ENCODE results near the gene SIVA1.
A peak's percentile ranks its signal among the peaks of the same experiment; 100 is the strongest.

SIVA1 gene

DNA sequence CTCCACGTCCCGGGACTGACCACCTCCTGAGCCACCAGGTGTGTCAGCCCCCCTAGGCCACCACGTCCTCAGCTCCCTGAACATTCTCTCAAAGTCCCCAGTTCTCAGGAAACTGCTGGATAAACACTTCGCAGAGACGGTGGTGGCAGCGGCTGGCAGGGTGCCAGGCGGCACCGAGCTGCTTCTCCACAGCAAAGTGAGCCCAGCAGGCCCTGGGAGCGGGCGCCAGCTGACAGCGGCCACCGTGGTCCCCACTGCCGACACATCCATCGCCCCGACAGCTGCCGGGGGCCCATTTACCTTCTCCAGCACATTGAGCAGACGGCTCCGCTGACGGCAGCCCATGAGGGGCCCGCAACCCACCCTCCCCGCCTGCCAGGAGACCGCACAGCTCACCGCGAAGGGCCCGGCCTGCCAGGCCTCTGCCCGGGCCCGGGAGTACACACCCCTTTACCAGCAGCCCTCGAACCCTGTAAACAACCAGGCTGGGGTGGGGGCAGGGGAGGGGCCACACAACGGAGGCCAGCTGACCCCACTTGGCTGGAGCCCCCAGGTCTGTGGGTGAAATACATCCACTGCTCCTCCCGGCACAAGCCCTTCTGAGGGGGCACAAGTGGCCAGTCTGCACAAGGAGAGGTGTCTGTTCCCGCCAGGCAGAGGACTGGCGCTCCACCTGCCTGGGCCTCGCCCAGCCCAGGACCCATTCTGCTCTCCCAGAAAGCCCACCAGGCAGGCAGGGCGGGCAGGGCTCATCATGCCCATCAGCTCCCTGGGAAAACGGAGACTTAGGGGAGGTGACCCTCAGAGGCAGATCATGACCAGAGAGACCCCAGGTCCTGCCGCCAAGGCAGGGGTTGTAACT is 32.1 kb downstream of the SIVA1 start:
- no peak for DNase-seq (ENCODE audit: low spot score)

GRCh38 chr14:104785708-104786080 is 32.7 kb downstream of the SIVA1 start:
- DNase-seq (ENCODE audit: low spot score), result no peak

GRCh38 chr14:104786091-104786586 is 33.2 kb downstream of the SIVA1 start:
- no peak for DNase-seq (ENCODE audit: low spot score)

GRCh38 chr14:104786726-104787675 is 34.1 kb downstream of the SIVA1 start:
- no peak for DNase-seq (ENCODE audit: low spot score)

GRCh38 chr14:104787736-104788135 is 34.8 kb downstream of the SIVA1 start:
- no peak for DNase-seq (ENCODE audit: low spot score)

- DNase-seq (ENCODE audit: low spot score), result no peak
These were observed 35.3 kb downstream of the SIVA1 start for GRCh38 chr14:104788161-104788818.

GRCh38 chr14:104788873-104789663 is 36.1 kb downstream of the SIVA1 start:
- DNase-seq (ENCODE audit: low spot score), result no peak

DNA sequence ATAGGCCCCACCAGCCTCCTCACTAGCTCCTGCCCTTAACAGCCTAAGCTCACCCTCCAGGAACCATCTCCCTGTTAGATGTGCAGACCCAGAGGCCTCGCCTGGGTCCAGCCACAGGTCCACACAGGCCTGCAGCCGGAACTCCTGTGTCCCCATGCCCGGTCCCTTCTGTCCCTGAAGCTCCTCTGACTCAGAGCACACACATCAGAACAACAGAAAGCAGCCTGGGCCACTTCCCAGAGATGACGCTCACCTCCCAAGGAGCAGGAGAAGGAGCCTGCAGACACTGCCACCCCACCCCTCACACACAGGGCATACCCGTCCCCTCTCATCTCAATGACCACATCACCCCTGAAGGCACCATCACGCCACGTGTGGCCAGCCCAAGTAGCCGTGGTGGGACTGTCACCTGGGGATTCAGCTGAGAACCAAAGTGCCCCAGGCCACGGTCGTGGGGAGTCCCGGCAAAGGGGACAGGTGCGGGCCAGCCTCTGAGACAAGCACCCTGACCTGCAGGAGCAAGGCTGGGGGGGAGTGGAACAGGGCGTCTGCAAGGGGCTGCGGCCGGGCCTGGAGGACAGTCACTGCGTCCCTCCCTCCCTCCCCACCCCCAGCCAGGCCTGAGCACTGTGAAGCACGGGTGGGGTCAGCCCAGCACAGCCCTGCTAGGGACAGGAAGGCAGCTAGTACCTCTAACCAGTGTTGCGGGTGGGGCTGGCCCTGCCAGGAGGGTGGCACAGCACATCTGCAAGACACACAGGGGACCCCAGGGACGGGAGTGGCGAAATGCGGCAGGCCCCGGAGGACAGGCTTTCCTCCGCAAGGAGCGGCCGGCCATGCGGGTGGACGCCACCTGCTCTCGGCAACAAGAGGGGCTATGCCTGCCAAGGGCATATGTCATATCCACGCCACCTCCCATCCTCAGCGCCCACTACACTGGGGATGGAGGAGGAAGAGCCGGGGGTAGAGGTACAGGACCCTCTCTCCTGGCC is 37.1 kb downstream of the SIVA1 start:
- DNase-seq (ENCODE audit: low spot score), result no peak

GRCh38 chr14:104791425-104791824 is 38.5 kb downstream of the SIVA1 start:
- no peak for DNase-seq (ENCODE audit: low spot score)

GRCh38 chr14:104792101-104792884 is 39.3 kb downstream of the SIVA1 start:
- DNase-seq (ENCODE audit: low spot score), result no peak

- DNase-seq (ENCODE audit: low spot score), result no peak
These were observed 40.2 kb downstream of the SIVA1 start for GRCh38 chr14:104792945-104793702.

DNA sequence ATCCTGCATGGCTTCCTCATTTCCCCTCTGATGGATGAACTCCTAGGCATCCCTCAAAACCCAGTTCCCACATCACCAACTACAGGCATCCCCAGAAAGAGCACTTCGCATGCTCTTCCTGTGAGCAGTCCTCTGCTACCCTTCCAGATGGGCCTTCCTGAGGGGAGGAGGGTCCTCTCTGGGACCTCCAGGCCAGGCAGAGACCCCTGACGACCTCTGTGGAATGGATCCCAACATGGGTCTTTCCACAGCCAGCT is 40.7 kb downstream of the SIVA1 start:
- DNase-seq (ENCODE audit: low spot score), result no peak

- DNase-seq (ENCODE audit: low spot score), result peak; percentile 66
These were observed 41.2 kb downstream of the SIVA1 start for GRCh38 chr14:104794099-104794498.

GRCh38 chr14:104794631-104794992 is 41.7 kb downstream of the SIVA1 start:
- peak; percentile 49 for DNase-seq (ENCODE audit: low spot score)

DNA sequence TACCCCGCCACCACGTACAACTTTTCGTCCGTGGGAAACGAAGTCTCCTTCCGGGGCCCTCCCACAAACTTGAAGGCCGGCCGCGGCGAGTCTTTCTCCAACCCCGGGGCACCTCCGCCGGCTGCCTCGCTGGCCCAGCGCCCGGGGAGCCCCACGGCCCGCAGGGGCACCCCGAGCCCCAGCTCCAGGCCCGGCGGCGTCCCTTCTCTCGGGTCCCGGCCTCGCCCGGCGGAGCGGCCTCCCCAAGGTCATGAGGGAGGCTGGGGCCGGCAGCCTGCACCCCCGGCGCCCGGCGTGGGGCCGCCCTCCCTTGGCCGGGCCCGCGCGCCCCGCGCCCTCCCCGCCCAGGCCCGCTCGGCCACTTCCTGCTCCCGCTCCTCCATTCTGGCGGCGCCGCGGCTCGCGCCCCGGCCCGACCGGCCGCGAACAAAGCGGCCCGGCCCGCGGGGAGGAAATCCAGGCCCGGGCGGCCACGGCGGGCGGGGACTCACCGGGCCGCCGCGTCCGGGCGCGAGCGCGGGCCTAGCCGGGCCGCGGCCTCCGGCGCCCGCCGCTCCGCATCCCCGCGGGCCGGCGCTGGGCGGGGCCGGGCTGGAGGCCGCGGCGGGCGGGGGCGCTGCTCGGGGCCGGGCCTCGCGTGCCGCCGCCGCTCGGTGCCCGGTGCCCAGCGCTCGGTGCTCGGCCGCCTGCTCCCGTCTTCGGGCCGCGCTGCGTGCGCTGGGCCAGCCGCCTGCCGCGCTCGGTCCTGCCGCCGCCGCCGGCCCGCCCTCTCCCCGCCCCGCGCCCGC is 42.2 kb downstream of the SIVA1 start, which contains the start of gene AKT1:
AKT1 (minus strand) TSS at position 756 of the 788 bp plus-strand sequence. CDS start 3,105 bp downstream, outside the sequence.
- peak; percentile 45 for DNase-seq (ENCODE audit: low spot score)

DNA sequence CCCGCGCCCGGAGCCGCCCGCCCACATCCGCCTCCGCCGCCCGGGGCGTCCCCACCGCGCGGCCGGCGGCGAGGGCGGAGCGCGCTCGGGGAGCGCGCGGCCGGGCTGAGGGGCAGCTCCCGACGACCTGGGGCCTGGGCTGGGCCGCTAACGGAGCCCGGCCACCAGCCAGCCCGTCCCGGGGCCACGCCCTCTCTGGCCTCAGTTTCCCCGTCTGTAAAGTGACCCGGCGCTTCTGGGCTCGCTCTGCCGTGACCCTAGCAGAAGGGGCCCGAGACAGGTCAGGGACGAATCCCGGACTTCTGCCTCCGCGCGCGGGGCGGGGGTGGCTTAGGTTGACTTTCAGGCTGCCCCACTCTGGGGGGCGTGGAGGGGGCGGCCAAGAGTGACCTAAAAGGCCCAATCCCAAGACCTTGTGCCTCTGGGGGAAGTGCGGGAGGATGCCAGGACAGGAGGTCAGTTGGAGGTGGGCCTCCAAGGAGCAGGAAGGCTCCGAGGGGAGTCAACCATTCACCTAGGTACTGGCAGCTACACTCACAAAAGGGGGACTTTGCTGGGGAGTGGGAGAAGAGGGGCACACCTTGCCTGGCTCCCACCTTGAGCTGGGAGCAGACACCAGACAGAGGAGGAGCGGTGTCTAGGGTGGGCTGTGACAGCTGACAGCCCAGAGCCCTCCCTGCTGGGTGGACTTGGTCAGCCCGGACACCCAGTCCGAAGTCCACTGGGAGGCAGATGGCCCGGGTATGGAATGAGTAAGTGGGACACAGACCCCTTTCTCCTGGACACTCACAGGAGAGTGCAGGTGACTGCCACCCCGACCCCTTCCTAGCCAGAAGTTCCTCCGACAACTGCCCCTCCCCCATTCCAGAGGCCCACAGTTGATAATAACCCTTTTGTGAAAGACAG is 43.1 kb downstream of the SIVA1 start:
- DNase-seq (ENCODE audit: low spot score), result peak; percentile 86

GRCh38 chr14:104796687-104797081 is 43.7 kb downstream of the SIVA1 start:
- no peak for DNase-seq (ENCODE audit: low spot score)

Data from AG08395 (cell line).